Liver (tissue), 9 donors: ENCODE measurements around the gene THRB. TPM values are rescaled to one million over a fixed set of nuclear protein-coding genes. Genes with fewer than 3 reads are reported as not detected.
A peak's percentile ranks its signal among the peaks of the same experiment; 100 is the strongest.

Experiments
- DNase-seq: peaks from one replicate; pipeline ENCODE4 v3.0.0-alpha.2; 2017; ENCODE audit warnings: low spot score
- H3K27ac ChIP-seq, 2 donors: one replicate each; pipeline ENCODE4 v1.7.0; 2013; ENCODE audit warnings: inconsistent platforms in 2 of 2, low read length in 2 of 2, control low read depth in 1 of 2, low read depth in 1 of 2, mild to moderate bottlenecking in 1 of 2
- H3K27me3 ChIP-seq, 4 donors: one replicate each; pipeline versions ENCODE4 v1.6.1 to v1.7.0; 2013; ENCODE audit warnings: low read length in 3 of 4, inconsistent platforms in 1 of 4, mild to moderate bottlenecking in 1 of 4, moderate library complexity in 1 of 4; ENCODE audit not compliant: control insufficient read depth in 4 of 4, insufficient read depth in 4 of 4
- H3K36me3 ChIP-seq, 4 donors: one replicate each; pipeline versions ENCODE4 v1.6.1 to v1.7.0; 2013; ENCODE audit warnings: low read length in 3 of 4, mild to moderate bottlenecking in 3 of 4, low read depth in 1 of 4, moderate library complexity in 1 of 4; ENCODE audit not compliant: control insufficient read depth in 4 of 4, insufficient read depth in 3 of 4
- H3K4me1 ChIP-seq, 4 donors: one replicate each; pipeline versions ENCODE4 v1.6.1 to v1.7.0; 2013; ENCODE audit warnings: low read length in 3 of 4, mild to moderate bottlenecking in 3 of 4, moderate library complexity in 1 of 4; ENCODE audit not compliant: control insufficient read depth in 4 of 4, insufficient read depth in 4 of 4
- H3K4me3 ChIP-seq, 3 donors: one replicate each; pipeline versions ENCODE4 v1.6.1 to v1.7.0; 2013; ENCODE audit warnings: low read length in 3 of 3, control low read depth in 1 of 3, low read depth in 1 of 3, mild to moderate bottlenecking in 1 of 3
- H3K9ac ChIP-seq, 2 donors: one replicate each; pipeline ENCODE4 v1.7.0; 2013; ENCODE audit warnings: low read length in 2 of 2, mild to moderate bottlenecking in 2 of 2, moderate library complexity in 2 of 2, control low read depth in 1 of 2, low read depth in 1 of 2
- H3K9me3 ChIP-seq, 4 donors: one replicate each; pipeline versions ENCODE4 v1.6.1 to v1.7.0; 2013; ENCODE audit warnings: low read length in 3 of 4; ENCODE audit not compliant: control insufficient read depth in 4 of 4
- EGR1 ChIP-seq, 2 donors: IDR thresholded peaks; 2 replicates each; pipeline ENCODE4 v1.6.1; 2016 to 2018; ENCODE audit warnings: antibody characterized with exemption in 2 of 2, low read depth in 2 of 2
- FOXA1 ChIP-seq: IDR thresholded peaks from 2 replicates; pipeline ENCODE4 v1.6.1; 2016; ENCODE audit warnings: antibody characterized with exemption
- FOXA2 ChIP-seq: IDR thresholded peaks from 2 replicates; pipeline ENCODE4 v1.6.1; 2016; ENCODE audit warnings: antibody characterized with exemption
- GABPA ChIP-seq, 2 donors: IDR thresholded peaks in 1 of 2; conservative IDR thresholded peaks in 1 of 2; 2 replicates each; pipeline ENCODE4 v1.6.1; 2016; ENCODE audit warnings: antibody characterized with exemption in 2 of 2, mild to moderate bottlenecking in 1 of 2, moderate library complexity in 1 of 2
- HNF4A ChIP-seq, 2 donors: conservative IDR thresholded peaks; 2 replicates each; pipeline ENCODE4 v1.6.1; 2016; ENCODE audit warnings: antibody characterized with exemption in 2 of 2, mild to moderate bottlenecking in 2 of 2
- HNF4G ChIP-seq: IDR thresholded peaks from 2 replicates; pipeline ENCODE4 v1.6.1; 2016; ENCODE audit warnings: antibody characterized with exemption
- JUND ChIP-seq, 2 donors: IDR thresholded peaks; 2 replicates each; pipeline ENCODE4 v1.6.1; 2016; ENCODE audit warnings: antibody characterized with exemption in 2 of 2
- NR2F2 ChIP-seq: IDR thresholded peaks from 2 replicates; pipeline ENCODE4 v1.6.1; 2016; ENCODE audit warnings: antibody characterized with exemption
- RAD21 ChIP-seq, 2 donors: IDR thresholded peaks; 2 replicates each; pipeline ENCODE4 v1.6.1; 2016; ENCODE audit warnings: antibody characterized with exemption in 2 of 2, mild to moderate bottlenecking in 2 of 2
- RXRA ChIP-seq, 2 donors: IDR thresholded peaks; 2 replicates each; pipeline ENCODE4 v1.6.1; 2017 to 2018; ENCODE audit warnings: antibody characterized with exemption in 2 of 2, mild to moderate bottlenecking in 1 of 2
- SP1 ChIP-seq: IDR thresholded peaks from 2 replicates; pipeline ENCODE4 v1.6.1; 2018; ENCODE audit warnings: antibody characterized with exemption, mild to moderate bottlenecking
- TAF1 ChIP-seq: conservative IDR thresholded peaks from 2 replicates; pipeline ENCODE4 v1.6.1; 2016; ENCODE audit warnings: antibody characterized with exemption, mild to moderate bottlenecking
- YY1 ChIP-seq: IDR thresholded peaks from 2 replicates; pipeline ENCODE4 v1.6.1; 2016; ENCODE audit warnings: antibody characterized with exemption, mild to moderate bottlenecking
- WGBS: extraction: QIAGEN DNeasy Blood & Tissue Kit; methylation state at CpG from one replicate; pipeline ENCODE4 v1.1.7; 2013; 5-methylcytosine and 5-hydroxymethylcytosine counted together
- polyA plus RNA-seq, 2 donors: library from polyadenylated mRNA; stranded (reverse) in 1 of 2; unstranded in 1 of 2; fragments of 200-250 nt in 1 of 2; fragments of >200 nt in 1 of 2; fragmentation: Nextera tagmentation in 1 of 2; extraction: Ambion mirVana in 1 of 2; gene quantifications; one replicate each; pipeline versions ENCODE4 v1.2.1 to v1.2.3, GENCODE V29; 2013 to 2015
- total RNA-seq, 2 donors: library from RNA; depleted of rRNA; stranded (reverse); fragments of >200 nt; gene quantifications; one replicate each; pipeline ENCODE4 v1.2.3, GENCODE V29; 2014
- TF ChIP-seq, protein P1 (sequence below): fragments of 150-350 bp; IDR thresholded peaks from 2 replicates; pipeline ENCODE4 v1.5.1; 2017; ENCODE audit warnings: improper control_type of control experiment, low read depth, low read length; ENCODE audit not compliant: missing input control
- TF ChIP-seq, protein P2 (sequence below): IDR thresholded peaks from 2 replicates; pipeline ENCODE4 v1.6.1; 2016; ENCODE audit warnings: antibody characterized with exemption
- TF ChIP-seq, protein P3 (sequence below): IDR thresholded peaks from 2 replicates; pipeline ENCODE4 v1.6.1; 2016; ENCODE audit warnings: antibody characterized with exemption, mild to moderate bottlenecking
- TF ChIP-seq, protein P4 (sequence below): IDR thresholded peaks from 2 replicates; pipeline ENCODE4 v1.6.1; 2016; ENCODE audit warnings: antibody characterized with exemption
- TF ChIP-seq, protein P5 (sequence below): IDR thresholded peaks from 2 replicates; pipeline ENCODE4 v1.6.1; 2016; ENCODE audit warnings: antibody characterized with exemption
- donor health status: healthy.
- donor health status: healthy.
- donor health status: healthy.
- donor health status: healthy.
- donor health status: healthy.

THRB gene
- total and polyA plus RNA-seq, 4 donors: 5.9 to 23.9 (median 9.3) TPM

DNA sequence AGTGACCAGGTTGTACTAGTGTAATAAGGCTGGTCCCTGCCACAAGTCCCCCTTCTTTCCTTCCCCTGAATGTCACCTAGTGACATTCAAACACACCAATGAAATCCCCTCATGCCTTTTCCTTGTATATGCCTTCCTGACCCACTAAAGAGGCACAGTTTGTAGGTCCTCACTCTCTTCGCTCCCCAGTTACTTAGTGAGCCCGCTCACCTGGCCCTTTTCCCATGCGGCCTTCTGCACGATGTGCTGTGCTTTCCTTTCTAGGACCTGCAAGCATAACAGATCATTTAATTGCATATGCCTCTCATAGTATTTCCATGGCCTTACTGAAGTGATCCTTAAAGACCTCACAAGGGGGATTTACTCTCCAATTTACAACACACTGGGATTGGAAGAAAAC is 146.3 kb downstream of the THRB start (continued):
- TF ChIP-seq, protein P1, sequence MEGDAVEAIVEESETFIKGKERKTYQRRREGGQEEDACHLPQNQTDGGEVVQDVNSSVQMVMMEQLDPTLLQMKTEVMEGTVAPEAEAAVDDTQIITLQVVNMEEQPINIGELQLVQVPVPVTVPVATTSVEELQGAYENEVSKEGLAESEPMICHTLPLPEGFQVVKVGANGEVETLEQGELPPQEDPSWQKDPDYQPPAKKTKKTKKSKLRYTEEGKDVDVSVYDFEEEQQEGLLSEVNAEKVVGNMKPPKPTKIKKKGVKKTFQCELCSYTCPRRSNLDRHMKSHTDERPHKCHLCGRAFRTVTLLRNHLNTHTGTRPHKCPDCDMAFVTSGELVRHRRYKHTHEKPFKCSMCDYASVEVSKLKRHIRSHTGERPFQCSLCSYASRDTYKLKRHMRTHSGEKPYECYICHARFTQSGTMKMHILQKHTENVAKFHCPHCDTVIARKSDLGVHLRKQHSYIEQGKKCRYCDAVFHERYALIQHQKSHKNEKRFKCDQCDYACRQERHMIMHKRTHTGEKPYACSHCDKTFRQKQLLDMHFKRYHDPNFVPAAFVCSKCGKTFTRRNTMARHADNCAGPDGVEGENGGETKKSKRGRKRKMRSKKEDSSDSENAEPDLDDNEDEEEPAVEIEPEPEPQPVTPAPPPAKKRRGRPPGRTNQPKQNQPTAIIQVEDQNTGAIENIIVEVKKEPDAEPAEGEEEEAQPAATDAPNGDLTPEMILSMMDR: no peak
- TF ChIP-seq, protein P2, sequence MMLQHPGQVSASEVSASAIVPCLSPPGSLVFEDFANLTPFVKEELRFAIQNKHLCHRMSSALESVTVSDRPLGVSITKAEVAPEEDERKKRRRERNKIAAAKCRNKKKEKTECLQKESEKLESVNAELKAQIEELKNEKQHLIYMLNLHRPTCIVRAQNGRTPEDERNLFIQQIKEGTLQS: no peak
- TF ChIP-seq RXRA (IDR thresholded peaks at IDR 0.05): no peak

DNA sequence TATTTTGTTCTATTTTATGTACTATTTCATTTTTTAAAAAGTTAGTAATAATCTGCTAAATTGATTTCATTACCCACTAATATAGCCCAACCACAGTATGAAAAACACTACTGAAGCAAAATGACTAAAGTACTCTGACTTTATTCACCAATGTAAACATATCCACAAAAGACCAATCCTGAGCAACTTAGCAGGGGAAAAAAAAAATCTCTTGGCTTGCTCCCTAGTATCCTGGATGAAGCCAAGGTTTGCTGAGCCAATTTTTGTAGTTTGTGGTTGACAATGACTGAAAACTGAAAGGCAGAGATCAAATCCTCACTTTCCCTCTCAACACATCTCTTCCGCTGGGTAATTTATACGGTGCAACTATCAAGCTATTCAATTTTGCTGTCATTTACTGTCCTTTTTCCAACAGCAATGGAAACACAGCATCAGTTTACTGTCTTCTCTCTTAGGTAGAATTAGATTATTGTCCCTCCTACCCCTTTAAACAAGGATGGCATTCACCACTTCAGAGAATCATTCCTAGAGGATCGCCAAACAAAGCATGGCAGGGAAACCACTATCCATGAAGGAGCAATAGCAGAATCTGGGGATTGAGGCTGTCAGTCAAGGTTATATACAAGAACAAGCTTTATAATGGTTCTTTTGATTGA is 149.7 kb downstream of the THRB start:
- H3K4me3 ChIP-seq: peak overlapping the region in 2 of 3 donors; percentile 25 to 41
- H3K36me3 ChIP-seq: no peaks in the 10 kb centered on the region
- H3K27me3 ChIP-seq: no peaks in the 10 kb centered on the region
- DNase-seq: no peak
- 37% methylated on average over 3 of the region's 3 CpGs for WGBS
- no peak overlapping the region for H3K9ac ChIP-seq
- no peaks in the 10 kb centered on the region for H3K9me3 ChIP-seq
- TF ChIP-seq EGR1 (IDR thresholded peaks at IDR 0.05; ENCODE audit: low read depth in 2 of 2): no peak
- TF ChIP-seq, protein P1: no peak
- no peak for TF ChIP-seq JUND (IDR thresholded peaks at IDR 0.05)
- TF ChIP-seq, protein P2: no peak
- TF ChIP-seq HNF4G: no peak
- TF ChIP-seq FOXA1: no peak
- TF ChIP-seq TAF1: no peak
- TF ChIP-seq NR2F2: no peak
- TF ChIP-seq SP1: peak; percentile 13
- TF ChIP-seq FOXA2: no peak
- TF ChIP-seq RXRA (IDR thresholded peaks at IDR 0.05): peak in 1 of 2 donors; percentile 57
- peak; percentile 47 for TF ChIP-seq YY1
- TF ChIP-seq RAD21 (IDR thresholded peaks at IDR 0.05): peak; percentile 51 to 53
- TF ChIP-seq GABPA (IDR thresholded peaks at IDR 0.05 in 1 of 2, conservative IDR thresholded peaks at IDR 0.05 in 1 of 2): peak in 1 of 2 donors; percentile 16
- TF ChIP-seq, protein P3, sequence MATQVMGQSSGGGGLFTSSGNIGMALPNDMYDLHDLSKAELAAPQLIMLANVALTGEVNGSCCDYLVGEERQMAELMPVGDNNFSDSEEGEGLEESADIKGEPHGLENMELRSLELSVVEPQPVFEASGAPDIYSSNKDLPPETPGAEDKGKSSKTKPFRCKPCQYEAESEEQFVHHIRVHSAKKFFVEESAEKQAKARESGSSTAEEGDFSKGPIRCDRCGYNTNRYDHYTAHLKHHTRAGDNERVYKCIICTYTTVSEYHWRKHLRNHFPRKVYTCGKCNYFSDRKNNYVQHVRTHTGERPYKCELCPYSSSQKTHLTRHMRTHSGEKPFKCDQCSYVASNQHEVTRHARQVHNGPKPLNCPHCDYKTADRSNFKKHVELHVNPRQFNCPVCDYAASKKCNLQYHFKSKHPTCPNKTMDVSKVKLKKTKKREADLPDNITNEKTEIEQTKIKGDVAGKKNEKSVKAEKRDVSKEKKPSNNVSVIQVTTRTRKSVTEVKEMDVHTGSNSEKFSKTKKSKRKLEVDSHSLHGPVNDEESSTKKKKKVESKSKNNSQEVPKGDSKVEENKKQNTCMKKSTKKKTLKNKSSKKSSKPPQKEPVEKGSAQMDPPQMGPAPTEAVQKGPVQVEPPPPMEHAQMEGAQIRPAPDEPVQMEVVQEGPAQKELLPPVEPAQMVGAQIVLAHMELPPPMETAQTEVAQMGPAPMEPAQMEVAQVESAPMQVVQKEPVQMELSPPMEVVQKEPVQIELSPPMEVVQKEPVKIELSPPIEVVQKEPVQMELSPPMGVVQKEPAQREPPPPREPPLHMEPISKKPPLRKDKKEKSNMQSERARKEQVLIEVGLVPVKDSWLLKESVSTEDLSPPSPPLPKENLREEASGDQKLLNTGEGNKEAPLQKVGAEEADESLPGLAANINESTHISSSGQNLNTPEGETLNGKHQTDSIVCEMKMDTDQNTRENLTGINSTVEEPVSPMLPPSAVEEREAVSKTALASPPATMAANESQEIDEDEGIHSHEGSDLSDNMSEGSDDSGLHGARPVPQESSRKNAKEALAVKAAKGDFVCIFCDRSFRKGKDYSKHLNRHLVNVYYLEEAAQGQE: peak; percentile 45
- TF ChIP-seq, protein P4, sequence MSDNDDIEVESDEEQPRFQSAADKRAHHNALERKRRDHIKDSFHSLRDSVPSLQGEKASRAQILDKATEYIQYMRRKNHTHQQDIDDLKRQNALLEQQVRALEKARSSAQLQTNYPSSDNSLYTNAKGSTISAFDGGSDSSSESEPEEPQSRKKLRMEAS: no peak
- TF ChIP-seq HNF4A (conservative IDR thresholded peaks at IDR 0.05): peak in 1 of 2 donors; percentile 59
- TF ChIP-seq, protein P5, sequence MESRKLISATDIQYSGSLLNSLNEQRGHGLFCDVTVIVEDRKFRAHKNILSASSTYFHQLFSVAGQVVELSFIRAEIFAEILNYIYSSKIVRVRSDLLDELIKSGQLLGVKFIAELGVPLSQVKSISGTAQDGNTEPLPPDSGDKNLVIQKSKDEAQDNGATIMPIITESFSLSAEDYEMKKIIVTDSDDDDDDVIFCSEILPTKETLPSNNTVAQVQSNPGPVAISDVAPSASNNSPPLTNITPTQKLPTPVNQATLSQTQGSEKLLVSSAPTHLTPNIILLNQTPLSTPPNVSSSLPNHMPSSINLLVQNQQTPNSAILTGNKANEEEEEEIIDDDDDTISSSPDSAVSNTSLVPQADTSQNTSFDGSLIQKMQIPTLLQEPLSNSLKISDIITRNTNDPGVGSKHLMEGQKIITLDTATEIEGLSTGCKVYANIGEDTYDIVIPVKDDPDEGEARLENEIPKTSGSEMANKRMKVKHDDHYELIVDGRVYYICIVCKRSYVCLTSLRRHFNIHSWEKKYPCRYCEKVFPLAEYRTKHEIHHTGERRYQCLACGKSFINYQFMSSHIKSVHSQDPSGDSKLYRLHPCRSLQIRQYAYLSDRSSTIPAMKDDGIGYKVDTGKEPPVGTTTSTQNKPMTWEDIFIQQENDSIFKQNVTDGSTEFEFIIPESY: peak; percentile 28
- peaks cover 2 to 22% (median 9%) of the 10 kb centered on the region in 4 donors for H3K4me1 ChIP-seq
- peak overlapping the region; percentile 44 to 77 for H3K27ac ChIP-seq
